Adrenal gland (tissue), 12 donors: ENCODE results near the gene DOK3. TPM values are rescaled to one million over a fixed set of nuclear protein-coding genes. Genes with fewer than 3 reads are reported as not detected.

Source experiments
- DNase-seq, 7 donors: peaks; one replicate each; pipeline ENCODE4 v3.0.0-alpha.2; 2019 to 2020
- H3K27ac ChIP-seq, 5 donors: fragments of 200-600 bp; sonication (generic) in 4 of 5; 1 replicate in 3 of 5; 2 replicates in 2 of 5; pipeline versions ENCODE4 v1.5.1 to v1.8.0; 2016 to 2020; ENCODE audit warnings: mild to moderate bottlenecking in 1 of 5
- H3K27me3 ChIP-seq: fragments of 200-600 bp; 2 replicates; pipeline ENCODE4 v1.8.0; 2021
- H3K36me3 ChIP-seq, 2 donors: fragments of 200-600 bp; replicated peaks in 1 of 2; 1 replicate in 1 of 2; 2 replicates in 1 of 2; pipeline versions ENCODE4 v1.5.1 to v1.8.0; 2018 to 2022
- H3K4me1 ChIP-seq, 2 donors: fragments of 200-600 bp; replicated peaks in 1 of 2; 1 replicate in 1 of 2; 2 replicates in 1 of 2; pipeline versions ENCODE4 v1.5.1 to v1.8.0; 2018 to 2021
- H3K4me3 ChIP-seq, 4 donors: fragments of 200-600 bp; sonication (generic) in 3 of 4; one replicate each; pipeline ENCODE4 v1.5.1; 2016 to 2018
- H3K9me3 ChIP-seq, 3 donors: fragments of 200-600 bp; sonication (generic) in 1 of 3; replicated peaks in 1 of 3; 1 replicate in 2 of 3; 2 replicates in 1 of 3; pipeline versions ENCODE4 v1.5.1 to v1.8.0; 2016 to 2021
- POLR2A ChIP-seq, 2 donors: fragments of 450-650 bp; IDR thresholded peaks; one replicate each; pipeline ENCODE4 v1.6.1; 2017; ENCODE audit warnings: antibody characterized with exemption in 2 of 2, mild to moderate bottlenecking in 2 of 2, moderate library complexity in 1 of 2
- WGBS, 4 donors: extraction: QIAGEN DNeasy Blood & Tissue Kit in 2 of 4; methylation state at CpG; one replicate each; pipeline versions ENCODE4 v1.1.5 to v1.1.7; 2013 to 2017; 5-methylcytosine and 5-hydroxymethylcytosine counted together
- intact Hi-C, 2 donors: fragments of 100-400 bp; cut with DNase I; formaldehyde crosslinking; loops; one replicate each; pipeline versions ENCODE4 v1.14.1 to v1.15.0; 2022 to 2023
- polyA plus RNA-seq, 3 donors: library from polyadenylated mRNA; stranded (reverse); fragments of 200-250 nt in 2 of 3; fragments of 350-450 nt in 1 of 3; fragmentation: Illumina TruSeq in 1 of 3; extraction: RNeasy Lipid Tissue Mini Kit (QIAGEN cat#74804) in 1 of 3; gene quantifications; one replicate each; pipeline ENCODE4 v1.2.3, GENCODE V29; 2013 to 2014
- total RNA-seq, 9 donors: library from RNA; depleted of rRNA in 4 of 9; stranded (reverse); fragments of >200 nt in 4 of 9; fragments of 120-200 nt in 1 of 9; fragmentation: NEBNext Ultra II Directional in 1 of 9; extraction: Animal tissue kit (Norgen Biotek cat#: 25700) in 1 of 9; gene quantifications; one replicate each; pipeline versions ENCODE4 v1.1.0 to v1.2.4, GENCODE V29; 2013 to 2023
- TF ChIP-seq, protein P1 (sequence below), 6 experiments: fragments of 450-650 bp in 4 of 6; fragments of 200-600 bp in 2 of 6; sonication (generic) in 1 of 6; IDR thresholded peaks; 1 replicate in 5 of 6; 2 replicates in 1 of 6; pipeline versions ENCODE4 v1.5.1 to v1.8.0; 2016 to 2021; ENCODE audit warnings: antibody characterized with exemption in 6 of 6, mild to moderate bottlenecking in 2 of 6, moderate library complexity in 1 of 6
- donor health status: healthy with polysubstance abuse.
- donor health status: Bipolar disorder and iron deficiency.
- donor health status: DM: yes; HTN: yes; CAD: no.
- donor health status: DM: no; HTN: no; CAD: no.
- donor health status: DM: no; HTN: no; CAD: no.
- donor health status: DM: yes; HTN: yes; CAD: no.

The DOK3 gene
- total and polyA plus RNA-seq, 12 donors, result 1.5 to 49.1 (median 11.3) TPM

DNA sequence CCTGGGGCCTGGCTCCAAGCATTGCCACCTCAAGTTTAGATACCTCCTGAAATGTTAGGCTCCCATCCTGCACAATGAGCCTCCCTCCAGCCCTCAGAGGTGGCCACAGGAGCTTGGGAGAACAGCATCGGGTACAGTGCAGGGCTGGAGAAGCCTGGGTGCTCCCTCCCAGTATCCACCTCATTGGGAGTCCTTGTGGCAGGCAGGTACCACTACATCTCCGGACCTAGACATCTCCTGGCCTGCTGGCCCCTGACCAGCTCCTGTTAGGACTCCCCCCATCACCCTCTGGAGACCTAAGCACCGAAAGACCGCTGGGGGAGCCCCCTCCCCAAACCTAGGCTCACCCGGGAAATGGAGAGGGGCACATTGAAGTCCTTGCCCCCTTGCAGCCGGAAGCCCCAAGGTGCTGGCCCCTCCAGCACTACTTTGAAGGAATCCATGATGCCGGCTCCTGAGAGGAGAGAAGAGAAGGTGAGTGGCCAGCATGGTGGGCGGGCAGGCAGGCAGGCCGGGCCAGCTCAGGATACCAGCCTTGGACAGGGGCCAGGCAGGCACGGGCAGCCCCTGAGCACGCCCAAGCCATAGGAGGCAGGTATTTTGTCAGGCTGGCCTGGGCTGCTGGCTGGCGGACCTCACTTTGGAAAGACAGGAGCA, 13.4 kb downstream of the DOK3 start:
- Histone ChIP-seq H3K36me3 (peaks cover 0 to 14% of the 10 kb centered on the region in 2 donors), H3K4me3 (peak overlapping the region in 2 of 4 donors; percentile 58 to 65), H3K9me3 (no peaks in the 10 kb centered on the region), H3K27ac (peak overlapping the region in 4 of 5 donors; percentile 1 to 89 (median 70)), H3K27me3 (no peaks in the 10 kb centered on the region), H3K4me1 (peaks cover 29 to 41% of the 10 kb centered on the region in 2 donors)
- peak in 1 of 7 donors; percentile 47 for DNase-seq
- intact Hi-C loops, result no loop called here
- WGBS, 4 donors, result 30 to 55% (median 43%) methylated on average over 4 to 12 of the region's 12 CpGs
- TF ChIP-seq, protein P1, sequence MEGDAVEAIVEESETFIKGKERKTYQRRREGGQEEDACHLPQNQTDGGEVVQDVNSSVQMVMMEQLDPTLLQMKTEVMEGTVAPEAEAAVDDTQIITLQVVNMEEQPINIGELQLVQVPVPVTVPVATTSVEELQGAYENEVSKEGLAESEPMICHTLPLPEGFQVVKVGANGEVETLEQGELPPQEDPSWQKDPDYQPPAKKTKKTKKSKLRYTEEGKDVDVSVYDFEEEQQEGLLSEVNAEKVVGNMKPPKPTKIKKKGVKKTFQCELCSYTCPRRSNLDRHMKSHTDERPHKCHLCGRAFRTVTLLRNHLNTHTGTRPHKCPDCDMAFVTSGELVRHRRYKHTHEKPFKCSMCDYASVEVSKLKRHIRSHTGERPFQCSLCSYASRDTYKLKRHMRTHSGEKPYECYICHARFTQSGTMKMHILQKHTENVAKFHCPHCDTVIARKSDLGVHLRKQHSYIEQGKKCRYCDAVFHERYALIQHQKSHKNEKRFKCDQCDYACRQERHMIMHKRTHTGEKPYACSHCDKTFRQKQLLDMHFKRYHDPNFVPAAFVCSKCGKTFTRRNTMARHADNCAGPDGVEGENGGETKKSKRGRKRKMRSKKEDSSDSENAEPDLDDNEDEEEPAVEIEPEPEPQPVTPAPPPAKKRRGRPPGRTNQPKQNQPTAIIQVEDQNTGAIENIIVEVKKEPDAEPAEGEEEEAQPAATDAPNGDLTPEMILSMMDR (IDR thresholded peaks at IDR 0.05), result peak in 1 of 6 experiments; percentile 34
- no peak for TF ChIP-seq POLR2A (IDR thresholded peaks at IDR 0.05)

DNA sequence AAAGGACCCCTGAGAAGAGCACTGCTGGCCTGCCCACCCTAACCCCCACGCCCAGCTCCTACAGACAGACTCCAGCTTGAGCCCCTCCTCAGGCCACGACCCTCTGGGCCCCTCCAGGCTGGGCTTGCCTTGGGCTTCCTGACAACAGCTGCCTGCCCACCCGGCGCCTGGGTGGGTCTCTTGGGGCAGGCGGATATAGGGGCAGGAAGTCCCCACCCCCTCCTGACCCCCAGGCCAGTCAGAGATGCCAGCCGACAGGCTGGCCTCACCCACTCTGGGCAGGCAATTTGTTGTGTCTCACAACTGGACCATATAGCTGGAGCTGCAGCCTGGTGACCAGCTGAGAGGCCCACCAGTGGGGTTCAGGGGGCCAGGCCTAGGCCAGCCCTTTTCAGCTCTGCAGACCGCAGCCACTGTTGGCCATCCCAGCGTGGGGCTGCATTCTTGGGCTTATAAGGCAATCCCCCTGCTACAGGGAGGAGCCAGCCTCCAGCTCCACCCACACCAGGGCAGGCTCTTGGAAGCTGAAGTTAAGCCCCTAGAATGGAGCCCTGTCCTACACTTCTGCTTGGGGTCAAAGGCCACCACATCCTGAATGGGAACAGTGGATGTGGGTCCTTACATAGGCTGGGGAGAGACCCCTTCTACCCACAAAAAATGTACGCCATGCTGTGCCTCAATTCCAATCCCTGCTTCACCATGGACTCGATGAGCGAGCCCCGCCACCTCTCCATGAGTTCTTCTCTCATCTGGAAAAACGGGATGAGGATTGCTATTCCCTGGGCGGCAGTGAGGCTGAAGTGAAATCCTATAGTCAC, 14.2 kb downstream of the DOK3 start:
- WGBS, 4 donors, result 67 to 78% (median 71%) methylated on average over 1 to 14 of the region's 14 CpGs

GRCh38 chr5:177494346-177495195, 15.1 kb downstream of the DOK3 start:
- WGBS, 4 donors, result 11 to 50% (median 40%) methylated on average over 1 to 11 of the region's 11 CpGs
- TF ChIP-seq, protein P1 (IDR thresholded peaks at IDR 0.05), result peak in 2 of 6 experiments; percentile 13 to 18
- no peak for TF ChIP-seq POLR2A (IDR thresholded peaks at IDR 0.05)
- H3K9me3 ChIP-seq, result no peaks in the 10 kb centered on the region
- intact Hi-C loops, result no loop called here
- peak overlapping the region in 2 of 5 donors; percentile 49 to 89 for H3K27ac ChIP-seq
- DNase-seq, result peak; percentile 52 to 74 (median 60)
- peaks cover 29 to 36% of the 10 kb centered on the region in 2 donors for H3K4me1 ChIP-seq
- H3K4me3 ChIP-seq, result peak overlapping the region in 1 of 4 donors; percentile 20
- peaks cover 0 to 22% of the 10 kb centered on the region in 2 donors for H3K36me3 ChIP-seq
- no peaks in the 10 kb centered on the region for H3K27me3 ChIP-seq

More for the DNA sequence above, 14.2 kb downstream of the DOK3 start:
- Histone ChIP-seq H3K27ac (peak overlapping the region in 3 of 5 donors; percentile 70 to 89 (median 71)), H3K36me3 (peaks cover 0 to 14% of the 10 kb centered on the region in 2 donors), H3K27me3 (no peaks in the 10 kb centered on the region), H3K4me1 (peaks cover 29 to 36% of the 10 kb centered on the region in 2 donors), H3K9me3 (no peaks in the 10 kb centered on the region), H3K4me3 (peak overlapping the region in 1 of 4 donors; percentile 65)
- TF ChIP-seq, protein P1 (IDR thresholded peaks at IDR 0.05), result no peak
- intact Hi-C loops, result no loop called here
- peak in 3 of 7 donors; percentile 45 to 77 (median 46) for DNase-seq
